22Rv1 (cell line): Measurements from ENCODE around the gene SYTL1.

Experiments used
- ZFX ChIP-seq: fragments of 450-650 bp; IDR thresholded peaks from 2 replicates; pipeline ENCODE4 v1.6.1; 2017; ENCODE audit warnings: antibody characterized with exemption, borderline replicate concordance
- TF ChIP-seq, protein P1 (sequence below): fragments of 450-650 bp; IDR thresholded peaks from 2 replicates; pipeline ENCODE4 v1.5.1; 2017; ENCODE audit warnings: mild to moderate bottlenecking

GRCh38 chr1:27341525-27342252, at the start of gene SYTL1:
- TF ChIP-seq, protein P1, sequence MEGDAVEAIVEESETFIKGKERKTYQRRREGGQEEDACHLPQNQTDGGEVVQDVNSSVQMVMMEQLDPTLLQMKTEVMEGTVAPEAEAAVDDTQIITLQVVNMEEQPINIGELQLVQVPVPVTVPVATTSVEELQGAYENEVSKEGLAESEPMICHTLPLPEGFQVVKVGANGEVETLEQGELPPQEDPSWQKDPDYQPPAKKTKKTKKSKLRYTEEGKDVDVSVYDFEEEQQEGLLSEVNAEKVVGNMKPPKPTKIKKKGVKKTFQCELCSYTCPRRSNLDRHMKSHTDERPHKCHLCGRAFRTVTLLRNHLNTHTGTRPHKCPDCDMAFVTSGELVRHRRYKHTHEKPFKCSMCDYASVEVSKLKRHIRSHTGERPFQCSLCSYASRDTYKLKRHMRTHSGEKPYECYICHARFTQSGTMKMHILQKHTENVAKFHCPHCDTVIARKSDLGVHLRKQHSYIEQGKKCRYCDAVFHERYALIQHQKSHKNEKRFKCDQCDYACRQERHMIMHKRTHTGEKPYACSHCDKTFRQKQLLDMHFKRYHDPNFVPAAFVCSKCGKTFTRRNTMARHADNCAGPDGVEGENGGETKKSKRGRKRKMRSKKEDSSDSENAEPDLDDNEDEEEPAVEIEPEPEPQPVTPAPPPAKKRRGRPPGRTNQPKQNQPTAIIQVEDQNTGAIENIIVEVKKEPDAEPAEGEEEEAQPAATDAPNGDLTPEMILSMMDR: no peak
- no peak for TF ChIP-seq ZFX
